HepG2 (cell line): ENCODE measurements around the gene SPP2. TPM values are rescaled to one million over a fixed set of nuclear protein-coding genes. Genes with fewer than 3 reads are reported as not detected.

Experiments used
- ATAC-seq: fragments of 200-7000 bp; cut with Tn5 transposase; 3 replicates; pipeline ENCODE4 v1.9.1; 2020; ENCODE audit warnings: mild to moderate bottlenecking, moderate library complexity
- BruUV-seq: library from RNA; stranded (reverse); fragments of 400-500 nt; replicated peaks from 2 replicates; lab custom pipeline; 2021; lab: Mats Ljungman, UMichigan
- CTCF ChIA-PET: fragments of 300-600 bp; formaldehyde crosslinking; extraction: SDS; loops from one replicate; lab custom pipeline; 2021; ENCODE audit warnings: low total read pairs, inconsistent platforms, low intra/inter-chr PET ratio; lab: Yijun Ruan, JAX
- POLR2A ChIA-PET: fragments of 350-600 bp; sonication (Branson Sonifier 250); formaldehyde crosslinking; loops from one replicate; lab custom pipeline; 2020; ENCODE audit warnings: antibody characterized with exemption, inconsistent platforms; lab: Yijun Ruan, JAX
- DNase-seq: peaks from one replicate; pipeline ENCODE4 v3.0.0-alpha.2; 2015; ENCODE audit warnings: low spot score
- FAIRE-seq: peaks from 3 replicates; lab custom pipeline; 2011; peaks lifted over from hg19 to GRCh38; lab: Jason Lieb, UNC
- H2AFZ ChIP-seq: one replicate; pipeline ENCODE4 v1.6.1; 2011; ENCODE audit warnings: low read length, inconsistent platforms
- H3K27ac ChIP-seq: fragments of 300-600 bp; 3 replicates; pipeline ENCODE4 v1.8.0; 2011; ENCODE audit warnings: mixed run types, mild to moderate bottlenecking, mixed read lengths, low read length, inconsistent platforms; ENCODE audit not compliant: insufficient read depth; ENCODE audit errors: extremely low read length
- H3K27me3 ChIP-seq, 2 experiments: fragments of 200-600 bp in 1 of 2; 2 replicates in 1 of 2; 3 replicates in 1 of 2; pipeline versions ENCODE4 v1.6.0 to v1.8.0; 2011; ENCODE audit warnings: low read length in 2 of 2, mild to moderate bottlenecking in 2 of 2, moderate library complexity in 2 of 2, inconsistent platforms in 1 of 2; ENCODE audit not compliant: insufficient read depth in 2 of 2, control insufficient read depth in 1 of 2
- H3K36me3 ChIP-seq, 2 experiments: fragments of 200-600 bp in 1 of 2; replicated peaks in 1 of 2; 2 replicates in 1 of 2; 3 replicates in 1 of 2; pipeline versions ENCODE4 v1.5.1 to v1.8.0; 2011; ENCODE audit warnings: low read length in 2 of 2, inconsistent platforms in 1 of 2; ENCODE audit not compliant: insufficient read depth in 2 of 2, control insufficient read depth in 1 of 2
- H3K4me1 ChIP-seq: 2 replicates; pipeline ENCODE4 v1.5.1; 2012; ENCODE audit warnings: low read length, inconsistent platforms; ENCODE audit not compliant: insufficient read depth
- H3K4me2 ChIP-seq: 2 replicates; pipeline ENCODE4 v1.6.0; 2011; ENCODE audit warnings: low read depth, low read length, inconsistent platforms
- H3K4me3 ChIP-seq, 3 experiments: fragments of 200-600 bp in 1 of 3; sonication (generic), shearing (Covaris generic) in 1 of 3; replicated peaks in 1 of 3; 2 replicates each; pipeline ENCODE4 v1.5.1; 2011 to 2016; ENCODE audit warnings: low read length in 3 of 3, inconsistent platforms in 2 of 3, low read depth in 2 of 3, mild to moderate bottlenecking in 2 of 3, control low read depth in 1 of 3, mixed read lengths in 1 of 3; ENCODE audit not compliant: insufficient read depth in 1 of 3
- H3K79me2 ChIP-seq: one replicate; pipeline ENCODE4 v1.6.1; 2011; ENCODE audit warnings: low read length, inconsistent platforms; ENCODE audit not compliant: insufficient read depth
- H3K9ac ChIP-seq: 2 replicates; pipeline ENCODE4 v1.6.0; 2011; ENCODE audit warnings: mild to moderate bottlenecking, low read depth, low read length, inconsistent platforms; ENCODE audit not compliant: insufficient read depth
- H3K9me3 ChIP-seq: 2 replicates; pipeline ENCODE4 v1.5.1; 2012; ENCODE audit warnings: mild to moderate bottlenecking, low read length
- H4K20me1 ChIP-seq: 2 replicates; pipeline ENCODE4 v1.6.0; 2011; ENCODE audit warnings: inconsistent platforms, mild to moderate bottlenecking, low read length, moderate library complexity; ENCODE audit not compliant: insufficient read depth
- CTCF ChIP-seq: sonication (generic); formaldehyde crosslinking; IDR thresholded peaks from 2 replicates; pipeline ENCODE4 v1.5.0; 2020; ENCODE audit warnings: mild to moderate bottlenecking, missing genetic modification reagents, moderate library complexity
- HOXA9 ChIP-seq: sonication (generic); formaldehyde crosslinking; IDR thresholded peaks from 2 replicates; pipeline ENCODE4 v1.8.1; 2022; ENCODE audit warnings: missing genetic modification reagents, mild to moderate bottlenecking, moderate library complexity, borderline replicate concordance
- RXRA ChIP-seq: sonication (generic); formaldehyde crosslinking; IDR thresholded peaks from 2 replicates; pipeline ENCODE4 v1.5.1; 2020; ENCODE audit warnings: missing genetic modification reagents
- ZBTB7B ChIP-seq: sonication (generic); formaldehyde crosslinking; IDR thresholded peaks from 2 replicates; pipeline ENCODE4 v1.4.0; 2020; ENCODE audit warnings: missing genetic modification reagents
- ZNF652 ChIP-seq: IDR thresholded peaks from 2 replicates; pipeline ENCODE4 v1.6.1; 2016; ENCODE audit warnings: low read depth, borderline replicate concordance
- ZNF747 ChIP-seq: sonication (generic); formaldehyde crosslinking; IDR thresholded peaks from 2 replicates; pipeline ENCODE4 v1.8.1; 2023; ENCODE audit warnings: missing genetic modification reagents, mild to moderate bottlenecking, borderline replicate concordance
- WGBS: methylation state at CpG from one replicate; pipeline ENCODE4 v1.1.6; 2017; ENCODE audit warnings: low lambda C conversion rate; 5-methylcytosine and 5-hydroxymethylcytosine counted together
- in situ Hi-C: cut with HindIII; loops from 2 replicates; pipeline ENCODE4 v1.10.0; 2017; ENCODE audit warnings: low pct_unique_long_range_greater_than_20kb; ENCODE audit not compliant: extremely low pct_ligation_motif_present
- intact Hi-C: fragments of 100-400 bp; cut with micrococcal nuclease; formaldehyde crosslinking; loops from one replicate; pipeline ENCODE4 v1.10.0; 2022; ENCODE audit not compliant: unreplicated experiment
- polyA plus RNA-seq, 8 experiments: library from polyadenylated mRNA; depleted of rRNA in 3 of 8; stranded (reverse) in 7 of 8; unstranded in 1 of 8; fragments of >200 nt; fragmentation: Illumina TruSeq in 4 of 8; extraction: Trizol in 4 of 8; gene quantifications; 2 replicates each; pipeline versions ENCODE4 v1.2.1 to v1.2.3, GENCODE V29; 2011 to 2016; ENCODE audit warnings: low read depth in 4 of 8, missing spikeins in 1 of 8, mixed read lengths in 1 of 8; ENCODE audit not compliant: insufficient read depth in 1 of 8
- total RNA-seq, 5 experiments: library from RNA; depleted of rRNA; stranded (reverse); fragments of >200 nt; fragmentation: Illumina TruSeq; extraction: Trizol; gene quantifications; 2 replicates each; pipeline ENCODE4 v1.2.3, GENCODE V29; 2016; ENCODE audit warnings: low read depth in 1 of 5

SPP2 gene
- total and polyA plus RNA-seq, 2 of the 13 experiments (the other 11 are each of a cell fraction or from before 2014, with no cell fraction given) = not detected

GRCh38 chr2:234051374-234052070, 1.0 kb downstream of the SPP2 start (continued):
- TF ChIP-seq RXRA (CRISPR knock-in tag) = no peak
- TF ChIP-seq ZNF652 (CRISPR knock-in tag) = no peak
- no peak for TF ChIP-seq ZNF747 (CRISPR knock-in tag)
- no peak for TF ChIP-seq ZBTB7B

GRCh38 chr2:234058881-234059280, 8.4 kb downstream of the SPP2 start:
- 42% methylated on average over 4 of the region's 4 CpGs for WGBS
- DNase-seq = no peak
- TF ChIP-seq HOXA9 (no peak), CTCF (CRISPR knock-in tag) (0 out of 2 replicates have a peak, but pooled peaks have one; percentile 18)
- TF ChIP-seq, all 625 proteins: peak for 1
- H3K4me1 ChIP-seq = no peaks in the 10 kb centered on the region
- no peaks in the 10 kb centered on the region for H3K36me3 ChIP-seq
- intact Hi-C loops (no loop called here), in situ Hi-C loops (no loop called here)
- ATAC-seq = no peak
- no peak overlapping the region for H3K4me3 ChIP-seq
- H4K20me1 ChIP-seq = no peaks in the 10 kb centered on the region
- CTCF ChIA-PET = no interaction called here
- no peak overlapping the region for H2AFZ ChIP-seq
- no peak overlapping the region for H3K4me2 ChIP-seq
- no peaks in the 10 kb centered on the region for H3K9me3 ChIP-seq
- H3K79me2 ChIP-seq = no peaks in the 10 kb centered on the region
- no peaks in the 10 kb centered on the region; a peak in 1 of 5 replicates for H3K27me3 ChIP-seq
- H3K9ac ChIP-seq = no peak overlapping the region
- POLR2A ChIA-PET = no interaction called here
- BruUV-seq = no TSS peak
- FAIRE-seq = no peak
- H3K27ac ChIP-seq = no peak overlapping the region
